ENCODE results near the gene AFG1L. TPM values are rescaled to one million over a fixed set of nuclear protein-coding genes. Genes with fewer than 3 reads are reported as not detected.
A peak's percentile ranks its signal among the peaks of the same experiment; 100 is the strongest.

AFG1L gene
- total RNA-seq, 1 donor from 2014 or later, result 0.53 TPM

DNA sequence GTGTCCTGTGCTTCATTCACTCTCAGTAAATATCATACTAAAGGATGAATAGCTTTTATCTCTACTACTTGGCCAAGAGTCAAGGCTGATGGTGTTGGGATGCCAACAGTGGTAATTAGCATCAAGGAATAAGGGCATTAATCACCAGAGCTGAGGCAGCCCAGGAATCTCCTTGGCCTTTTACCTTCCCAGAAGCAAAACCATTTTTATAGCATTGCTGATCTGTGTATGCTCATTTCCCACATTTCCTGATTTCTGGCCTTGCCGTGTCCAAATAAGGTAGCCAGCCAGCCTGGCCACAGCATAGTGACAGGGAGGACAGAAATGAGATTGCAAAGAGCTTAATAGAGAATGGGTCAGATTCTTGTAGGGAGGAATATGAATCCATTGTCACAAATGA, 189.2 kb downstream of the AFG1L start:
- Histone ChIP-seq H3K27ac (no peak overlapping the region), H3K36me3 (no peaks in the 10 kb centered on the region), H3K4me1 (no peaks in the 10 kb centered on the region), H3K27me3 (no peaks in the 10 kb centered on the region), H3K4me3 (no peak overlapping the region), H3K9me3 (no peaks in the 10 kb centered on the region)
- no peak for DNase-seq (ENCODE audit: low spot score in 2 of 2)
- TF ChIP-seq, protein P1, sequence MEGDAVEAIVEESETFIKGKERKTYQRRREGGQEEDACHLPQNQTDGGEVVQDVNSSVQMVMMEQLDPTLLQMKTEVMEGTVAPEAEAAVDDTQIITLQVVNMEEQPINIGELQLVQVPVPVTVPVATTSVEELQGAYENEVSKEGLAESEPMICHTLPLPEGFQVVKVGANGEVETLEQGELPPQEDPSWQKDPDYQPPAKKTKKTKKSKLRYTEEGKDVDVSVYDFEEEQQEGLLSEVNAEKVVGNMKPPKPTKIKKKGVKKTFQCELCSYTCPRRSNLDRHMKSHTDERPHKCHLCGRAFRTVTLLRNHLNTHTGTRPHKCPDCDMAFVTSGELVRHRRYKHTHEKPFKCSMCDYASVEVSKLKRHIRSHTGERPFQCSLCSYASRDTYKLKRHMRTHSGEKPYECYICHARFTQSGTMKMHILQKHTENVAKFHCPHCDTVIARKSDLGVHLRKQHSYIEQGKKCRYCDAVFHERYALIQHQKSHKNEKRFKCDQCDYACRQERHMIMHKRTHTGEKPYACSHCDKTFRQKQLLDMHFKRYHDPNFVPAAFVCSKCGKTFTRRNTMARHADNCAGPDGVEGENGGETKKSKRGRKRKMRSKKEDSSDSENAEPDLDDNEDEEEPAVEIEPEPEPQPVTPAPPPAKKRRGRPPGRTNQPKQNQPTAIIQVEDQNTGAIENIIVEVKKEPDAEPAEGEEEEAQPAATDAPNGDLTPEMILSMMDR (IDR thresholded peaks at IDR 0.05), result no peak
- intact Hi-C loops (cut with DNase I), result loop anchor here (10.0 kb wide), 1 partner anchor 369 kb away; no protein-coding TSS in a partner anchor

DNA sequence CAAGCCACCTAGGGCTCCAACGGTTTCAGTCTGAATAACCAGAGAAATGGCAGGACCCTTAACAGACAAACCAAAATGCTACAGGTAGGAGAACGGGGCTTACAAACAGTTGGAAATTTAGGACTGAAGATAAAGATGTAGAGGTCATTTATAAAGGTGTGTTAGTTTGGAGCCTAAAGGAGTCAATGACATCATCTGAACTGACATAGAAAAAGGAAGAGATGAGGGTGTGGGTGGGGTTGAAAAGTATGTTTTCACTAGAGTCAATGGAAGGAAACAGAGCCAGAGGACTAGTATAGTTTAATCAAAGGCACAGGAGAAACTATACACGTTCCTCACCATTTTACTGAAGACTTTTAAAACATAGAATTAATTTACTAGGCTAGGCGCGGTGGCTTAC, 194.8 kb downstream of the AFG1L start:
- intact Hi-C loops (cut with DNase I), result loop anchor here (10.0 kb wide), 1 partner anchor 375 kb away; no protein-coding TSS in a partner anchor
- TF ChIP-seq, protein P1 (IDR thresholded peaks at IDR 0.05), result no peak
- no peak overlapping the region for H3K27ac ChIP-seq

DNA sequence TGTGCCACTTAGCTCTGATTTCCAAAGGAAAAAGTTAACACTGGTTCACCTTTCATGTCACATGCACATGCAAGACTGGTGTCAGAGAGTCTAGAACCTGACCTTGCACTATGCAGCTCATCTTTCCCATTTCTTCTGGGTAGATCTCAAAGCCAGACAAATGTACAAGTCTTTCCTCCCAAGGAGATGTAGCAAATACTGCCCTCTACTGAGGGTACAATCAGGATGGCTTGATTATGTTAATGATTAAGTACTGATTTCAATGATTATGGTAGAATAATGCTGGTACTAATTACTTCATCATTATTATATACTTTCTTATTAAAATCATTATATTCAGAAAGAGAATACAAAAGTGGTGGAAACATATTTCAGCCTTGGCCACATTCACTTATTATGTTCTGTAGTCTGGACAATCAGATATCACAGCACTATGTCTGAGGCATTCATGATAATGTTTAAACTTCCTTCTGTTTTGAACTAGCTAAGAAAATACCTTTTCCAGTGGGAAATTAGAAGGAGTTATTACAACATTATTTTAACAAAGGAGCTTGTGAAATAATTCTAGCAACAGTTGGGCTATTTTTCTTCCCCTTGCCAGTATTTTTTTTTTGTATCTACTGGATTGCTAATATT, 197.4 kb downstream of the AFG1L start:
- Histone ChIP-seq H3K27me3 (no peaks in the 10 kb centered on the region), H3K27ac (no peak overlapping the region), H3K9me3 (no peaks in the 10 kb centered on the region), H3K4me3 (no peak overlapping the region), H3K36me3 (no peaks in the 10 kb centered on the region), H3K4me1 (no peaks in the 10 kb centered on the region)
- TF ChIP-seq, protein P1 (IDR thresholded peaks at IDR 0.05), result peak in 2 of 3 experiments; percentile 26 to 40
- DNase-seq (ENCODE audit: low spot score in 2 of 2), result no peak
- intact Hi-C loops (cut with DNase I), result no loop called here

More for the DNA sequence above, 194.8 kb downstream of the AFG1L start:
- Histone ChIP-seq H3K9me3 (no peaks in the 10 kb centered on the region), H3K4me1 (no peaks in the 10 kb centered on the region), H3K27me3 (no peaks in the 10 kb centered on the region), H3K36me3 (no peaks in the 10 kb centered on the region), H3K4me3 (no peak overlapping the region)
- no peak for DNase-seq (ENCODE audit: low spot score in 2 of 2)

DNA sequence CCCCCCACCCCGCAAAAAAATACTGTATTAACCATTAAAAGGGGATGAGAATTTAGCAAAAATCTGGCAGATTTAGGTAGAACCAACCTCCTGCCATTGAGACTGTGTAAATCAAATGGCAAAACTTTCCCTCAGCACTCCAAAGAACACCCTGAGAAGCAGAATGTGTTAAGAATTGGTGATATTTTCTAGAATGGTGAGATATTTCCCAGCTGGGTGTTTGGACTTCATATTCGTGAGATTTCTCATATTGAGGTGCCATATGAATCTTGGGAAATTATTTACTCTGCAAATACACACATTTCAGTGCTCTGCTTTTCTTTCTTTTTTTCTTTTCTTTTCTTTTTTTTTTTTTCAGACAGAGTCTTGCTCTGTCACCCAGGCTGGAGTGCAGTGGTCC, 199.6 kb downstream of the AFG1L start:
- Histone ChIP-seq H3K9me3 (no peaks in the 10 kb centered on the region), H3K4me1 (no peaks in the 10 kb centered on the region), H3K36me3 (no peaks in the 10 kb centered on the region), H3K27me3 (no peaks in the 10 kb centered on the region), H3K27ac (no peak overlapping the region), H3K4me3 (no peak overlapping the region)
- TF ChIP-seq, protein P1 (IDR thresholded peaks at IDR 0.05), result no peak
- DNase-seq (ENCODE audit: low spot score in 2 of 2), result no peak
- intact Hi-C loops (cut with DNase I), result no loop called here

DNA sequence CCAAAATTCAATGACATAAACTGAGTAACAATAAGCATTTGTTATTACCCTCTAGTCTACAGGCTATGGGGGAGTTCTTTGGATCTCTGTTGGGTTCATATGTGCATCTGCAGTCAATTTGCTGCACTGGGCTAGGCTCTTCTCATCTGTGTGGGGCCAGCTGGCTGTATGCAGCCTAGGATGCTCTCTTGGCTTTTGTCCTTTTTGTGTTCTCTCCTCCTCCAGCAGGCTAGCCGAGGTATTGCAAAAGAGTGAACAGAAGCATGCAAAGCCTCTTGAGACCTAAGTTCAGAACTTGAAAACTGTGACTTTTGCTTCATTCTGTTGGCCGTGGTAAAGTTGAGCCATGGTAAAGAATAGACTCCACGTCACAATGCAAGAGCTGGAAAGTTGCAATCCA, 203.0 kb downstream of the AFG1L start:
- Histone ChIP-seq H3K36me3 (no peaks in the 10 kb centered on the region), H3K4me3 (no peak overlapping the region), H3K9me3 (no peaks in the 10 kb centered on the region), H3K27me3 (no peaks in the 10 kb centered on the region), H3K4me1 (no peaks in the 10 kb centered on the region), H3K27ac (no peak overlapping the region)
- no peak for DNase-seq (ENCODE audit: low spot score in 2 of 2)
- intact Hi-C loops (cut with DNase I), result no loop called here
- TF ChIP-seq, protein P1 (IDR thresholded peaks at IDR 0.05), result no peak
